GM12872 (cell line): ENCODE measurements around the gene SNAP23.

Experiments
- TF ChIP-seq, protein P1 (sequence below): IDR thresholded peaks from 3 replicates; pipeline ENCODE4 v1.5.1; 2011; ENCODE audit warnings: low read depth, mild to moderate bottlenecking, low read length, moderate library complexity; ENCODE audit not compliant: insufficient read depth

Gene SNAP23

DNA sequence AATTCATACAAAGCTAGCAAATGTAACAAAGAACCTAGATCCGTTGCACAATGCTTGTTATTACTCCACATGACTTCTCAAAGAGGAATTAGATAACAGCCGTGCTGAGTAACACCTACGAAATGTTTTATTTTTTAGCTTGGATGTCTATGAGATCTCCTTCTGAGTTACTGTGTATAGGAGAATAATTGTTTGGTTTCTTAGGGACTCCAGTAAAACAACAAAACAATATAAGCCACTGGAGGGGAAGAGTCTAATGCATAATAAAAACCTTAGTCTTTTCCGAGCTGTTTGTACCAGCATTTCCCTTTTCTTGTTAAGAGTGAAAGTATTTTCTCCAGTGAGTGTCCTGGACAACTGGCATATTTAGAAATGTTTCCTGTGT, 15.6 kb downstream of the SNAP23 start:
- TF ChIP-seq, protein P1, sequence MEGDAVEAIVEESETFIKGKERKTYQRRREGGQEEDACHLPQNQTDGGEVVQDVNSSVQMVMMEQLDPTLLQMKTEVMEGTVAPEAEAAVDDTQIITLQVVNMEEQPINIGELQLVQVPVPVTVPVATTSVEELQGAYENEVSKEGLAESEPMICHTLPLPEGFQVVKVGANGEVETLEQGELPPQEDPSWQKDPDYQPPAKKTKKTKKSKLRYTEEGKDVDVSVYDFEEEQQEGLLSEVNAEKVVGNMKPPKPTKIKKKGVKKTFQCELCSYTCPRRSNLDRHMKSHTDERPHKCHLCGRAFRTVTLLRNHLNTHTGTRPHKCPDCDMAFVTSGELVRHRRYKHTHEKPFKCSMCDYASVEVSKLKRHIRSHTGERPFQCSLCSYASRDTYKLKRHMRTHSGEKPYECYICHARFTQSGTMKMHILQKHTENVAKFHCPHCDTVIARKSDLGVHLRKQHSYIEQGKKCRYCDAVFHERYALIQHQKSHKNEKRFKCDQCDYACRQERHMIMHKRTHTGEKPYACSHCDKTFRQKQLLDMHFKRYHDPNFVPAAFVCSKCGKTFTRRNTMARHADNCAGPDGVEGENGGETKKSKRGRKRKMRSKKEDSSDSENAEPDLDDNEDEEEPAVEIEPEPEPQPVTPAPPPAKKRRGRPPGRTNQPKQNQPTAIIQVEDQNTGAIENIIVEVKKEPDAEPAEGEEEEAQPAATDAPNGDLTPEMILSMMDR: no peak

DNA sequence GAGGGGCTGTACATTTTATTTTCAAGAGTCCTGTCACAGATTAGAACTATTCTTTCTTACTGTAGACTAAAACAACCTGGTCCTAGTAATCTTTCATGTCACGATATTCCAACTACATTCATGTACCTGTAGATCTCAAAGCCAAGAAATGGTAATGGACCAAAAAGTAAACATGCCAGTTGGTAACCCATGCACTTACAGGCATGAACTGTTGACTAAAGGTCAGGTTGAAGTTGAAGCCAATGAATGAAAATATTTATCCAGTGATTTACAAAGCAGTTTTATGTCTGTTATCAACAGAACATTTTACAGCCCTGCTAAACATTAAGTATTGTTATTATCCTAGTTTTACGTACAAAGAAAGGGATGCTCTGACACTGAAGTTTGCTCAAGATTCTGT, 27.9 kb downstream of the SNAP23 start:
- TF ChIP-seq, protein P1: no peak

DNA sequence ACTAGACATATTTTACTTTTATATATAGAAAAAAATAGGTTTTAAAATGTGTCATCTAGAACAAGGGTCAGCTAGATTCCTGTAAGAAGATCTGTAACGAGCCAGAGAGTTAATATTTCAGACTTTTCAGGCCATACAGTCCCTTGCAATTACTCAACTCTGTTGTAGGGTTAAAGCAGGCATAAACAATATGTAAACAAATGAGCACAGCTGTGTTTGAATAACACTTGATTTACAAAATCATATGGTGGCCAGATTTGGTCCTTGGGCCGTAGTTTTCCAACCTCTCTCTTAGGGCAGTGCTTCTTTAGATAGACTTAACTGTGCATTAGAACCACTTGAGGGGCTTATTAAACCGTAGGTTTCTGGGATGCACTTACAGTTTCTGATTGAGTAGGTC, 33.5 kb downstream of the SNAP23 start:
- TF ChIP-seq, protein P1: no peak

DNA sequence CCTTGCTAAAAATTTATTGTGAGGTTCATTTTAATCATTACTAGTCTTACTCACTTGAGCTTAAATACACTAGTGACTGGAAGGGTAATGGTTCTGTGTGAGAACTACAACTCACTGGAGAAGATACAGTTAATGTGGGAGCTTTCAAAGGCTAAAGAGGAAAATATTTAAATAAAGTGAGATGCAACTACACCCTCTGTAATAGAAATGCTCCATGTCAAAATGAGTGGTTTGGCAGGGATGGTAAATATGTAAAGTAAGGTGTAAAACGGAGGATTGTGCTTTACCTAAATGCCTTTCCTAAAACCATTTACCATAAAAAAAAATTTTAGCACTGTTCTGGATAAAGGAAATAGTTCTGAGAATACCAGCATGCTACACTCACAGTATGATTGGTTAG, 37.8 kb downstream of the SNAP23 start:
- TF ChIP-seq, protein P1: no peak

DNA sequence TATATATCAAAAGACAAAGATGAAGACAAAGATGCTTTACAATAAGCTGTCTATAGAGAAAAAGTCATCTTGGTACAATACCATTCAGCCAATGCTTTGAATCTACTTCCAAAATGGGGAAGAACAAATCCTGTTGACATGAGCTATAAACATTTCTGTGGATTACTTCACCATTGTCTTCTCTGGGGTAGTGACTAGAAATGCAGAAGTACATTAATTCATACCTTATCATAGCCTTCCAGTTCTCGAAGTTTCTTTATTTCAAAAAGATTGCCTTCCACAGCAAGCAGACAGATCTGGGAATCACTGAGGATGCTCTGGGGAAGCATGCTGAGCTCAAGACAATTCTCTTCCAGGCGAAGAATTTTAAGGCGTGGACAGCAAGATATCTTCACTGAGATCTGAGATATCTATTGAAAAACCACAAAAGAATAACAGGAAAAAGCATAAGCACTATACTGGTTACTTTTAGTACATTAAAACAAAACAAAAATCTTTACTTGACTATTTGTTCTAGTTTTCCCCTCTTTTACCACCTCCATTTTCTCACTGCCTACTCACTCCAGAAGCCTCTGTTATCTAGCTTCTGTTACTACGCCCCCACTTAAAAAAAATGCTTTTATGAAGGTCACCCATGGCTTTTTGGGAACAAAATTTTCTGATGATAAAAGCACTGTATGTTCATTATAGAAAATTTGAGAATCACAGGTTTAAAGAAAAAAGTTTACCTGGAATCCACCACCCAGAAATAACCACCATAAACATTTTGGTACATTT, 49.6 kb downstream of the SNAP23 start:
- TF ChIP-seq, protein P1: no peak

DNA sequence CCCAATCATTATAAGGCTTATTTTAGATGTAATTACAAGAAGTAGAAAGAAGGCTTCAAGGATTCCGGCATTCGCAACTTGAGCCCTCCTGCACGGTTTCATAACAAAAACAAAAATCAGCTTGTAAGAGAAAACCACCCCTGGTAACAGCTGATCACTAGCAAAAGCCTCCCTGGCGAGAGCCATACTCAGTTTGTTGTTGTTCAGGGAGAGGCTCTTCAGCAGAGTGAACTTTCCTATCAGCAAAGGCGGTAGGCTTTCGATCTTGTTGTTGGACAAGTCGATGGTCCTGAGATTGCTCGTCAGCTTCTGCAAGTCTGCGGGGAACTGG, 52.4 kb downstream of the SNAP23 start:
- TF ChIP-seq, protein P1: no peak

DNA sequence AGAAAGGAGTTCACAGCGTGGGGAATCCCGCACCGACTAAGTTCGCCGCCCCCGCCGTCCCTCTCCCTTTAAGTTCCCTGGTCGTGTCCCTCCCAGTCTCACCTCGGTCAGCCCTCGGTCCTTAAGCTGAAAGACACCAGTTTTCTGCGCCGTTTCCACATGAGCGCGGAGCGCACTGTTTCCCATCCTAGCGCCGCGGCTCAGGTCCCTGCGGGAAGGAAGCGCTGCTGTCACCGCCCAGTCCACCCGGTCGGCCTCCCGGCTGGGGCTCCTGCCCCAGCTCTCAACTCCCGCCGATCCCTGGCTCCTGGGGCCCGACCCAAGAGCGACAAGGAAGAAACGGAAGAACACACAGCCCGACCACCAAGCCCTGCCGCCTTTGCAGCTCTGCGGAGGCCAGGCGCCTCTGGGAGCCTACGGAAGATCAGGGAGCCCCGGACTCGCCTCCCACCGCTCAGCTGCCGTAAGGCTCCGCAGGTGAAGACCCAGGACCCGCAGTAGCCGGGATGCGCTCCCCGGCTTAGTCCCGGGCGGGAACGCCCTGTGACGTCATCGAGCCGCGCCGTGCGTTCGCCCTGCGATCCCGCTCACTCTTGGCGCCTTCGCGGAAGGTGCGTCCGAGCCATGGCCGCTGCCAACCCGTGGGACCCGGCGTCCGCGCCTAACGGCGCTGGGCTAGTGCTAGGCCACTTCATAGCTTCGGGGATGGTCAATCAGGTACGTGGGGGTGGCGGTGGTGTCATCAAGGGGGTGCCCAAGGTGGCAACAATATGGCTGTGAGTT, 53.0 kb downstream of the SNAP23 start, which contains the start of the genes HAUS2 and LRRC57:
Gene HAUS2, plus strand, starts transcription at position 590 of the 783 bp plus-strand sequence. Its CDS starts 35 bp downstream, at position 625.
Gene LRRC57, minus strand, starts transcription at position 545 of the 783 bp plus-strand sequence. Its CDS starts 359 bp downstream, at position 186.
- TF ChIP-seq, protein P1: no peak
